NK-92 treated with Interleukin-12 subunit alpha and Interleukin-12 subunit beta, amount 100 ng/mL, for 24 hours (cell line): Measurements from ENCODE around the gene AGXT.
A peak's percentile ranks its signal among the peaks of the same experiment; 100 is the strongest.

Source experiments
- DNase-seq: peaks from one replicate; lab custom pipeline; 2025; lab: John Stamatoyannopoulos, UW

The AGXT gene

DNA sequence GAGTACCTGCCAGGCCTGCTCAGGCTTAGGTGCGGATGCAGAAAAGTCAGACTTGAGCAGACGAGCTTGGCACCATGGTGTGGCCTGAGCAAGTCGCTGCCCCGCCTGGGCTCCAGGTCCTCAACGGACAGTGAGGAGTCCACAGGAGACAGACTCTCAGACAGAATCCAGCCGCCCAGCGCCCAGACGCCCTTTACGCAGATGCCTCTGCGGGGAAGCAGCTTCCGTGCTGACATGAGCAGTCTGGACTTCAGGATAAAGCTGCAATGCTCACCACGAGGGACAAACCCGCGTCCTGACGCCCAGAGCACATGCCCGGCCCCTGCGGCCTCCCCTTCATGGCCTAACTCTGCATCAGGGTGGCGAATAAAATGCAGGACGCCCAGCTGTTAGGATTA, 30.8 kb downstream of the AGXT start:
- DNase-seq, result no peak

DNA sequence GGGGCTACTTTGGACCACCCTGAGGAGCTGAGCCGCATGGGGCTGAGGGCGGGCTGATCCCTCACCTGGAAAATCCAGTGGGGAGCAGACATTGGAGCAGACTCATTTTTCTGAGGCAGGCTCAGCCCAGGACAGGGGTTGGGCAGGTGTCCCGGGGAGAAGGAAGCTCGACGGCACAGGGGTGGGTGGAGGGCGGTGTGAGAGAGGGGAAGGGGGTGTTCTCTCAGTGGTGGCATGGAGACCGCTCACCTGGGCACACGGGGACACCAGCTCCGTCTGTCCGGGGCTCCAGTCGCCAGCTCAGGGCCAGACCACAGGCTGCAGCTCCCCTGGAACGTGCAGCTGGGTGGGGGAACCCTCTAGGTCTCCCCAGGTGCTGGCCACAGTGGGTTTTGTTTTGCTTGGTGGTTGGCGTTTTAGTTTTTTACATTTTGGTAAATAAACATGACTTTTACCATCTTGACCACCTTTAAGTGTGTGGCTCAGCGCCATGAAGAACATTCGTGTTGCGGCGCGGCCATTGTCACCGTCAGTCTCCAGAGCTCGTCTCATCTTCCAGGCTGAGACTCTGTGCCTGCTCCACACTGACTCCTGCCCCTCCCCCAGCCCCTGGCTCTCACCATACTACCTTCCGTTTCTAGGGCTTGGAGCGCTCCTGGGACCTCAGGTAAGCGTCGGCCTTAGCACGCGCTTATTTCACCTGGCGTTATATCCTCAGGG, 31.7 kb downstream of the AGXT start:
- no peak for DNase-seq

- DNase-seq, result no peak
Observed at GRCh38 chr2:240901986-240902614, 33.5 kb downstream of the AGXT start.

GRCh38 chr2:240902615-240903041, 34.0 kb downstream of the AGXT start:
- no peak for DNase-seq

GRCh38 chr2:240903191-240904060, 34.8 kb downstream of the AGXT start:
- DNase-seq, result no peak

DNA sequence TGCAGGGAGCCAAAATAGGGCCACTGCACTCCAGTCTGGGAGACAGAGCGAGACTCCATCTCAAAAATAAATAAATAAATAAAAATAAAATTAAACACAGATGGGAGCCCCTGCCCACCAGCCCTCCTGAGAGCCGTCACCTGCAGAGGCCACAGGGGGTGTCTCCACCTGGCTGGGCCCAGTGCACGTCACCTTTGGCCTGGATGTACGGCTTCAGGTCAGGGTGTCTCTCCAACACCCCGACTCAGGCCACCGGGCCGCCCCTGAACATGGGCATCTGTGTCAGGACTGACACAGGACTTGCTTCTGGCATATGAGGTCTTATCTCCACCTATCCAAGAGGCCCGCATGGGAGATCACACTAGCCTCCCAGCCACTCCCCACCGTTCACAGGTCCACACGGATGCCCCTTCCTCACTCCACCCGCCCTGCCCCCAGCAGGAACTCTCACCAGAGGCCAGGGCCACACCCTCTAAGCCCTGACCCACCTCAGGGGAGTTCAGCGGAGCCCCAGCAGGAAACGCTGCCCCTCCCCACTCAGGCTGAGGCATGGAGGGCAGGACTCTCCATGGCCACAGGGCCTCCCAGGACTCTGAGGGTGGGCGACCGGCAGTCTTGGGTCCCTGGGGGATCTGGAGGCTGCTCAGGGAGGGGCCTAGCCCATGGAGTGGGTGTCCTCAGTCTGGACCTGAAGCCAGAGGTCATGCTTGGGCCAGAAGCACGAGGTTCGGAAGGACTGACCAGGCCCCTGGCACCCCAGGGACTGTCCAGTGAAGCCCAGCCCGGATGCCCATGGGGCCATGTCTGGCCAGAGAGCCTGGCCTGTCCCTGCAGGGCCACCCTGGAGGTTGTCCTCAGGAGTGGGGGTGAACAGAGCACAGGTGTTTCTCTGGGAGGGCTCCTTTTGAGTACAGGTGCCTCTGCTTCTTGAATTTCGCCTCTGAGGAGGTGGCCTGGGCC, 35.9 kb downstream of the AGXT start:
- DNase-seq, result no peak

DNA sequence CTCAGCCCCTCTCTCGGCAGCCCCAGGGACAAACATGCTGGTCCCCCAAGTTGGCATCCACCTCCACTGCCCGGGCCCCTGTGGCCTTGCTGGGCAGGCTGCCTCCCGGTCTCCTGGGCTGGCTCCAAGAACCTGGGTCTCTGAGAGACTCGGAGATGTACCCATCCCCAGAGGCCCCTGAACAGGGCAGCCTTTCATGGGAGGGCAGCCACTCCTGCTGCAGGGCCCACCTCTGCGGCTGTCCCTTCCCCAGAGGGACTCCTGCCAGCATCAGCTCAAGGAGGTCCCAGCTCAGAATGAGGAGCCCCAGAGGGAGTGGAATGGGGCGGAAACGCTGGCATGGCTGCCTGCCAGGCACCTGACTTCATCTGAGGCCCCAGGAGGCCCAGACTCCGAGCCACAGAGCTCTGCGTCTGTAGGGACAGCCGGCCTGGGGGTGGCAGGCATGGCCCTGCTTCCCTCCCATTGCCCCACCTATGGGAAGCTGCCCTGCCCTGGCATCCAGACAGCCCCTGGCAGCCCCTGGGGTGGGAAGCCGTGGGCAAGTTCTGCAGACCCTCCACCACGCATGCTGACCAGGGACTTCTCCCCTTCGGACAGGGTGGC, 36.7 kb downstream of the AGXT start:
- no peak for DNase-seq

- DNase-seq, result no peak
Observed at GRCh38 chr2:240906141-240906910, 37.7 kb downstream of the AGXT start, which contains the start of gene CROCC2. TSS of gene CROCC2 (plus strand) at chr2:240906336. CDS start at chr2:240906514, 178 bp downstream.

GRCh38 chr2:240906911-240907590, 38.4 kb downstream of the AGXT start:
- no peak for DNase-seq

GRCh38 chr2:240909216-240909974, 40.8 kb downstream of the AGXT start:
- DNase-seq, result no peak

DNA sequence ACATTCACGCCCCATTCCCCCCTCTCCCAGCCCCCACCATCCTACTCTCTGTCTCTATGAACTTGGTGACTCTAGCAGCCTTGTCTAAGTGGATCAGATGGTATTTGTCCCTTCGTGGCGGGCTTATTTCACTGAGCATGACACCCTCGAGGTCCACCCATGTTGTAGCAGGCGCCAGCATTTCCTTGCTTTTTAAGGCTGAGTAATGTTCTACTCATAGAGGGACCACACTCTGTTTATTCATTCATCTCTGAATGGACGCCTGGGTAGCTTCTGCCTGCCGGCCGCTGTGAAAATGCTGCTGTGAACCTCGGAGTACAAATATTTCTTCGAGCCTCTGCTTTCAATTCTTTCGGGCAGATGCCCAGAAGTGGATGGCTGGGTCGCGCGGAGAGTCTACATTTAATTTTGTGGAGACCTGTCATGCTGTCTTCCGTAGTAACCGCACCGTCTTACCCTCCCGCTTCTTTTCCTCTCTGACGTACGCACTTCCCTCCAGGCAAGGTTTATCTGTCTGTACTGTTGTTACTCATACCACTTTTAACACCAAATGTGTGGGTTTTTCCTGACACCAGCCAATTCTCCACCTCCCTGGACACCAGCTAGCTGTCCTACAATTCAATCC, 43.1 kb downstream of the AGXT start:
- no peak for DNase-seq

DNA sequence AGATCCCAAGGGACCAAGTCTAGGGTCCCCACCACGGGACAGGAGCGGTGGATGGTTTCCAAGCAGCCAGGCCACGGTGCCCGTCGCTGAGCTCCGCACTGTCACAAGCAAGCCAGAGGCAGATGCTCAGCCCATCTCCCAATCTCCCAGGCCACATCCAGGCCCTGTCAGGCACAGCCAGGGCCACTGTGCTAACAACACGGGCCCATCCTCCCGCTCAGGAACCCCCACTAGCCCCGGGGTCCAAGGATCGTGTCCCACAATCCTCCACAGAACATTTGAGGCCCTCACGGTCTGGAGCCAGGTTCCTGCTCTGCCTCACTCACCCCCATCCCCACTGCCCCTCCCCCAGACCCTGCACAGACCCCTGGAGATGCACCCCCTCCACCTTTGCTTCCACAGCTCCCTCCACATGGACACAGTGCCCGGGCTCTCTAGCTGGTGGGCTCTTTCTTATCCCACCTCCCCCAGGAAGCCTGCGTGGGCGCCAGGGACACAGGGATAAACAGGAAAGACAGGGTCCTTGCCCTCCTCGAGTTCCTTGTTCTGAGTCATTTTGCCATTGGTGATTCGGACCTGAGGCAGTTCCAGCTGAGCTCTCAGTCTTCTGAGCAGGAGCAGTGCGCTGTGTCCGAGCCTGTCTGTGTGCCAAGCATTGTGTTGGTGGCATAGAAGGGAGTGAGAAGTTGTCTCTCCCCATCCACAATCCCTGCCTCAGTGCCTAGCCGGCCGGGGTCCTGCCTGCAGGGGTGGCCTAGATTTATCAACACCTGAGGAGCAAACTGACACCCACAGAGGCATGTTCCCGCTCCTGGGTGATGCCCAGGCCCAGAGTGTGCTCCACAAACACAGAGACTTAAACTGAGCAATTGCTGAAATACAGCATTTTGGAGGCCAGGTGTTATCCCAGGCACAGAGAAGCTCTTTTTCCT, 44.5 kb downstream of the AGXT start:
- no peak for DNase-seq

DNA sequence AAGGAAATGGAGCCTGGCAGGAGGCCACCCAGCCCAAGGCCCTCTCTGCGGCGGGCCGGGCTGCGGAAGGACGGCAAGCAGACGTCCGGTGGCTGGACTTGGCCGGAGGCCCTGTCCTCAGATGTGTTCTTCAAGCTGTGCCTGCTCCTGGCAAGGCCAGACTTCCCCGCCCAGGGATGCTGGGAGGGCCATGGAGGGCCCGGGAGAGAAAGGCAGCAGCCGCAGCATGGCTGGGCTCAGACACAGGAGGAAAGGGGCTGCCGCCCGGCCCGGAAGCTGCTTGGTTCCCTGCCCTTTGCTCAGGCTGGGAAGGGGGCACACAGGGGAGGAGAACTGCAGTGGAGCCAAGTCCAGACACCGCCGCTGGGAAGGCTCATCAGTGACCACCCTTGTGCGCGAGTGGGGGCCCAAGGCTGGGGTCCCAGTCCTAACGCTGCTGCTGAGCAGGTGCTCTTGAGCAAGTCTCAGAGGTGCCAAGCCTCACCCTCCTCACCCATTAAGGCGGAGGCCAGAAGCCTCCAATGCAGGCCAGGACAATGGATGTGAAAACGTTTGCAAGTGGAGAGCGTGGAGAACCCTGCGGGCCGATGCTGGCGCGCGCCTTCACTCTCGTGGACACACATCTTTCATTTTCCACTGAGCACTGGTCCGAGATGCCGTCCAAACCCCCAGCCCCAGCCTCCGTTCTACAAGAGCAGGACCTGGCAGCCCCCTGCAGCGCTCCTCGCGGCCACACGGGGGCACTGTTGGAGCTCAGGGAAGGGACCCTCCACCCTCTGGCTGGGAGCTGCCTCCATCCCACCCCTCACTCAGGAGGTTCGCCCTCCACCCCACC, 45.4 kb downstream of the AGXT start:
- DNase-seq, result peak; percentile 17

DNA sequence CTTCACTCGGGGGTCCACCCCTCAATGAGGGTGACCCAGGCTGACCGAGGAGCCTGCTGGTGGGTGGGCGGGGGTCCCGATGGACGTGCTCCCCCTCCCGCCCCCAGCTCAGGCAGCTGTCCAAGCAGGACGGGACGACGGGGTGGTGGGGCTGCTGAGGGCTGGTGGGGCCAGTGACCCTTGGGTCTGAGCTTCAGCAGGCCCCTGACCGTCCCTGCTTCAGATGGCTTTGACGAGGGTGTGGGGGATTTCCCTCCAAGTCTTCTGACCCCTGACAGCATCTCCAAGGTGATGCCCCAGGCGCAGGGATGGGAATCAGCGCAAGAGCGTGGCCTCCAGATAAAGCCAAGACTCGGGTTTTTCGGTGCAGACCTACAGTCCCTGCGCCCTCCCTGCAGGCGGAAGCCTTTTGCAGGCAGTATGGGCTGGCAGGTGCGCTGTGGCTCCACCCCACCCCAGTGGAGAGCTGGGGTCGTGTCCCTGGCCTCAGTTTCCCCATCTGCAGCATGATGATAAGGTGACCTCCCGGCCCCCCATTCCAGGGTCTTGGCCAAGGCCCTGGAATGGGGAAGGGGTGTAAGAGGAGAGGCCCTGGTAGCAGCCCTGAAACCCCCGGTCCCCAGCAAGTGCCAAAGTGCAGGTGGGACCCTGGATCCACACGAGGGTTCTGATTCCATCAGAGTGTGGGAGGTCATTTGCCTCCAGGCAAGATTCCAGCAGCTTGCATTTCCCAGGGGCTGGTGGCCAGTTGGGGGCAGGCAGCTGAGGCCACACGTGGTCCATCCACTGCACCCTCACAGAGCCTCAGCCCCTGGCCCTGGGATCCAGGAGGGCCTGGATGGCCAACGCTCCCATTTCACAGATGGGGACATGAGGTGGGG, 46.3 kb downstream of the AGXT start:
- DNase-seq, result no peak

GRCh38 chr2:240915526-240916341, 47.1 kb downstream of the AGXT start:
- no peak for DNase-seq
